GM19240 (cell line): ENCODE data around the gene DOCK3.
"Not testable (repeated sequence)": the region's sequence is repeated elsewhere in the genome, so short reads cannot be mapped to it uniquely, and the experiment has no call there.

ENCODE experiments used
- DNase-seq: peaks from one replicate; pipeline ENCODE4 v3.0.0; 2011; ENCODE audit warnings: low spot score; ENCODE audit not compliant: insufficient read length

The DOCK3 gene

GRCh38 chr3:51297333-51297732 is 622.6 kb downstream of the DOCK3 start:
- no peak for DNase-seq

GRCh38 chr3:51304230-51304629 is 629.5 kb downstream of the DOCK3 start:
- no peak for DNase-seq

DNA sequence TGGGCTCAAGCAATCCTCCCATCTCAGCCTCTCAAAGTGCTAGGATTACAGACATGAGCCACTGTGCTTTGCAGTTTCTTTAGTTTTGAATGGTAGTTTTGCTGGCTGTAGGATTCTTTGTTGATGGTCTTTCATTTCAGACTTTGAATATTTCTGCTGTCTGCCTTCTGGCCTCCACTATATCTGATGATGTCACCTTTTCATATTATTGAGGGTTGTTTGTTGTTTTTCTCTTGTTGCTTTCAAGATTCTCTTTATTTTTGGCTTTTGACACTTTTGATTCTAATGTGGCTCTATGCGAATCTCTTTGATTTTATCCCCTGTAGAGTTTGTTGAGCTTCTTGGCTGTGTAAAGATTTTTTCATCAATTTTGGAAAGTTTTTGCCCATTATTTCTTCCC is 631.4 kb downstream of the DOCK3 start:
- no peak for DNase-seq

DNA sequence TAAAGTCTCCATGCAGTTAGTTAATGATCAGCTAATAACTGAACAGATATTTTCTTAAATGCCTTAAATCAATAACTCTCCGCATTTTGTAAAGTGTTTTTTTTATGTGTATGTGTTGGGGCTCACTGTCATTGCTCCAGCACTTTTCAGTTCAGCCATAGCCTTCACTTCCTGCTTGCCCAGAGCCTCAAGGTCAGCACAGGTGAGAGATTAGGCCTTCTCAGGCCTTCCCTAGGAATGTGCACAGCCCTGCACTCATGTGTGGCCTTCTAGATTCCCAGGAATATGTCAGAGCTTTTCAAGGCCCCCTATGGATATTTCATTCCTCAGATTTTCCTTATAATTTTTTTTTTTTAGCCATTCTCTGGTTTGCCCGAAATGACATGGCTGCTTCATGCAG is 632.7 kb downstream of the DOCK3 start:
- DNase-seq, result no peak

- not testable (repeated sequence) for DNase-seq
Measured at GRCh38 chr3:51307945-51308607, 633.3 kb downstream of the DOCK3 start.

DNA sequence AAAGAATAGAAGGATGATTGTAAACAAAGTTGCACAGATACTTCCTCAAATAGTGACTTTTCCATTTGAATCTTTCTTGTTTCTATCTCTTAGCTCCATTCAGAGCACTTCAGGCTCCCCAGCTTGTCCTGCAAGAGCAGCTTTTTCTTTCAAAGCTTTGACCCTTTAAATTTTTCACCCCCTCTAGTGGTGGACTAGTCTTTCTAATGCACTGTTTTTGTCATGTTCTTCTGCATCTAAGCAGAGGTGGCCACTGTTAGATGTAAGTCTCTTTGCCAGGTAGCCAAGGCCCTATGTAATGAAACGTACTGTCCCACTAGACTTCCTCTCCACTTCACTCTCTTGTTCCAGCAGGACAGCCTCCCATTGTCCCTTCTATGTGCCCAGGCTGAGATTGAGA is 636.3 kb downstream of the DOCK3 start:
- peak; percentile 21 for DNase-seq

- DNase-seq, result no peak
Measured at GRCh38 chr3:51328206-51328605, 653.5 kb downstream of the DOCK3 start.

GRCh38 chr3:51330046-51330445 is 655.3 kb downstream of the DOCK3 start:
- no peak for DNase-seq

DNA sequence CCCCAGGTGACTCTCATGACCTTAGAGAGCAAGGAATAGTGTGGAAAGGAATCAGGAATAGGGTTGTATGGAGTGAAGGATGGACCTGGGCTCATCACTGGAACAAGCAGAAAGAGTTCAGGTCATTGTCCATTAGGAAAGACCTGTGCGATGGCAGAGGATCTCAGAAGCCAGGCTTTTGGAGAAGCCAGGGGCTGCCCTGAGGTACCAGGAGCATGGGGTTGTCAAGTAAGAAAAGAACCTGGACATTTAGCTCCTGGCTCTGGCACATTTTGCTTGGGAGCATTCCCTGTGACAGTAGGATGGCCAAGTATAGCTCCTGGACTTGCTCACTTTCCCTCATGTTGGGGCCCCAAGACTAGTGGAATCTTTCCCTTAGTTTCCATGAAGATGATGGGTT is 657.4 kb downstream of the DOCK3 start:
- DNase-seq, result no peak

- DNase-seq, result no peak
Measured at GRCh38 chr3:51333021-51333420, 658.3 kb downstream of the DOCK3 start.

DNA sequence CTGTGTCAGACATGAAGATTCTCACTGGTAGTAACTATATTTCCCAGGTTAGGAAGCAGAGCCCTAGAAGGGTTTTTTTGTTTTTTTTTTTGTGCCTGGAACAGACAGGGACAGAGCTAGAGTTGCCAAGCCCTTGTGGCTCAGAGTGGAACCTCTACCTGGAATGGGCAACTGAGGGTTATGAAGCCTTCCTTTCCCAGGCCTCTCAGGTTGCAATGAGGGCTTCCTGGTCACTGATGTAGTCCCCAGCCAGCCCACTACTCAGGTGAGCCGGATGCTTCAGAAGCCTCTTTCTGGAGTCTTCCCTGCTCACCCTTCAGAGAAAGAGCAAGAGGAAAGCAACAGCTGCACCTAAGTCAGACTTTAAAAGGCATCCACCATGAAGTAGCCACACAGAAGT is 661.5 kb downstream of the DOCK3 start:
- DNase-seq, result no peak

DNA sequence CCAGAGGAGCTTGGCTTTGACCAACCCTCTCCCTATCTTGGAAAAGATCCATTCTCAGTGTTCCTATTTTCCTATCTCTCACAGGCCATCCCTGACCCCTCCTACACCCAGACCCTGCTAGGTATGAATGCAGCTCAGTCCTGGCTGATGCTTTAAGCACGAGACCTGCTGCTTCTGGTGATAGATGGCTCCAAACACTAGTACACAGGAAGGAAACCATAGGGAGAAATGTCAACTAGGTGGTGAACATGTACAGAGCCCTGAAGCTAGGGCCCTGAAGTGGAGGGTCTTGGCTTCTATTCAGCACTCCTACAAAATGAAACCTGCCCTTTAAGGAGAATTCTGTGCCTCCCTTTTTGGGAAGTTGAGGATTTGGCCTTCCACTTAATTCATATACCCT is 662.9 kb downstream of the DOCK3 start:
- DNase-seq, result no peak

GRCh38 chr3:51338632-51339031 is 663.9 kb downstream of the DOCK3 start:
- no peak for DNase-seq

- DNase-seq, result no peak
Measured at GRCh38 chr3:51340013-51340829, 665.5 kb downstream of the DOCK3 start.

GRCh38 chr3:51340989-51341636 is 666.4 kb downstream of the DOCK3 start:
- no peak for DNase-seq

DNA sequence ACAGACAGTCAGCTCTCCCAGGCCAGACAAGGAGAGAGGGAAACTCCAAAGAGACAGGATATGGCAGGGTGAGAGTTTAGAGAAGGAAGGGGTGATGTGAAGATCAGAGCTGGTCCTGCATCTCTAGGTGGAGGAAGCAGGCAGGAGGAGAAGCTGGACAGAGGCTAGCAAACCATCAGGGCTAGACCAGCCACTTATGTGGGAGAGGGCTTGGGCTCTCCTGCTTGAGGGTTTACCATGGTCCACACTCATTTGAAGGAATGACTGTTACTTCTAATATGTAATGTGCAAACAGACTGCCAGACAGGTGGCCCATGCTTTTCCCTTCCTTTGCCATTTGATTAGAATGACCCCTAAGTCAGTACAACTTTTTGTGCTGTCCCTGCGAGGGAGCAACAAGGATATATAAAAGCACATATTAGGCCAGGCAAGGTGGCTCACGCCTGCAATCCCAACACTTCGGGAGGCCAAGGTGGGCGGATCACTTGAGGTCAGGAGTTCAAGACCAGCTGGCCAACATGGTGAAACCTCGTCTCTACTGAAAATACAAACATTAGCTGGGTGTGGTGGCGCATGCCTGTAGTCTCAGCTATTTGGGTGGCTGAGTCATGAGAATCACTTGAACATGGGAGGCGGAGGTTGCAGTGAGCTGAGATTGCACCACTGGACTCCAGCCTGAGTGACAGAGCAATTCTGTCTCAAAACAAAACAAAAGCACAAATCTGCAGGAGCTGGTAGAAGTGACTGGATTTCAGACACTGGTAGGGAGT is 669.4 kb downstream of the DOCK3 start:
- DNase-seq, result no peak

GRCh38 chr3:51350751-51351150 is 676.0 kb downstream of the DOCK3 start:
- DNase-seq, result no peak

- no peak for DNase-seq
Measured at GRCh38 chr3:51353131-51353530, 678.4 kb downstream of the DOCK3 start.

DNA sequence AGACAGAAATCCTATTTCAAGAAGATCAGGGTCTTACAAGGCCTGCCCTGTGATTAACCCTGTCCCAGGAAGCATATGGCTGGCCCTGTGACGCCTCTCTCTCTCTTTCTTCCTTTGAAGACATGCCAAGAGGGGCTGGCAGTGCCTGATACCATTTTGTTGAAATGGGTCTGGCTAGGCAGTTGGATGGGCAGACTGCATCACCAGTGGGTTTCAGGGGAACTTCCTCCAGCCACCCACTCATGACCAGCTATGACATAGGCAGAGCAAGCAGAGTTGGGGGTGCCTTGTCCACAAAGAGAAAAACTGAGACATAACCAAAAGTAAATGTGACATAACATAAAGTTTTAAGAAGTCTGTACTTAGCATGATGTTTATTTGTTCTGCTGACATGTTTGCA is 679.0 kb downstream of the DOCK3 start:
- no peak for DNase-seq

GRCh38 chr3:51354172-51354571 is 679.4 kb downstream of the DOCK3 start:
- DNase-seq, result no peak

GRCh38 chr3:51354731-51355615 is 680.2 kb downstream of the DOCK3 start:
- DNase-seq, result no peak
